Myocyte (in vitro differentiated cells): ENCODE results near the gene C11orf65. TPM values are rescaled to one million over a fixed set of nuclear protein-coding genes. Genes with fewer than 3 reads are reported as not detected.
"Not testable (repeated sequence)": the region's sequence is repeated elsewhere in the genome, so short reads cannot be mapped to it uniquely, and the experiment has no call there.

ENCODE experiments used
- DNase-seq: peaks from one replicate; pipeline ENCODE4 v3.0.0-alpha.2; 2012; ENCODE audit warnings: low read depth
- total RNA-seq: library from RNA; depleted of rRNA; stranded (reverse); fragments of >200 nt; gene quantifications from 2 replicates; pipeline ENCODE4 v1.2.3, GENCODE V29; 2014

The C11orf65 gene
- total RNA-seq, 1 donor from 2014 or later = 0.86 TPM

- no peak for DNase-seq
Observed at GRCh38 chr11:108474664-108475463, 7.5 kb upstream of the C11orf65 start.

- no peak for DNase-seq
Observed at GRCh38 chr11:108472681-108473080, 5.4 kb upstream of the C11orf65 start.

- no peak for DNase-seq
Observed at GRCh38 chr11:108468478-108468864, 1.1 kb upstream of the C11orf65 start.

GRCh38 chr11:108466405-108466804, 924 bp downstream of the C11orf65 start:
- no peak for DNase-seq

- DNase-seq = no peak
Observed at GRCh38 chr11:108453207-108453835, 14.0 kb downstream of the C11orf65 start.

DNA sequence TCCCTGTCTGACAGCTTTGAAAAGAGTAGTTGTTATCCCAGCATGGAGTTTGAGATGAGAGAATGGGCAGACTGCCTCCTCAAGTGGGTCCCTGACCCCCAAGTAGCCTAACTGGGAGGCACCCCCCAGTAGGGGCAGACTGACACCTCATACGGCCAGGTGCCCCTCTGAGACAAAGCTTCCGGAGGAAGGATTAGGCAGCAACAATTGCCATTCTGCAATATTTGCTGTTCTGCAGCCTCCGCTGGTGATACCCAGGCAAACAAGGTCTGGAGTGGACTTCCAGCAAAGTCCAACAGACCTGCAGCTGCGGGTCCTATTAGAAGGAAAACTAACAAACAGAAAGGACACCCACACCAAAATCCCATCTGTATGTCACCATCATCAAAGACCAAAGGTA, 25.9 kb downstream of the C11orf65 start:
- DNase-seq = not testable (repeated sequence)

DNA sequence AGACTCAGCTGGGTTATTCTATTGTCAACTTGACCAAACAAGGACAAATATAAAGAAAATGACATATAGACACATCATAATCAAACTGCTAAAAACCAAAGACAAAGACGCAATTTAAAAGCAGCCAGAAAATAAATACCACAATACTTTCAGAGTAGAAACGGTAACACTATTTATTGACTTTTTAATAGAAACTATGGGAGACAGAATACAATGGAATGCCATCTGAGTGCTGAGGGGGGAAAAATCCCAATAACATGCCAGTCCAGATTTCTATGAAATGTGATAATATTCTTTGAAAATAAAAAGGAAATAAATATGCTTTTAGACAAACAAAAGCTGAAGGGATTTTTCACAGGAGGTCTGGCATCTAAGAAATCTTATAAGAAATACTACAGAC, 30.7 kb downstream of the C11orf65 start:
- no peak for DNase-seq

GRCh38 chr11:108435066-108435465, 32.3 kb downstream of the C11orf65 start:
- no peak for DNase-seq

GRCh38 chr11:108432783-108433182, 34.5 kb downstream of the C11orf65 start:
- peak; percentile 87 for DNase-seq

- DNase-seq = peak; percentile 50
Observed at GRCh38 chr11:108431997-108432396, 35.3 kb downstream of the C11orf65 start.

DNA sequence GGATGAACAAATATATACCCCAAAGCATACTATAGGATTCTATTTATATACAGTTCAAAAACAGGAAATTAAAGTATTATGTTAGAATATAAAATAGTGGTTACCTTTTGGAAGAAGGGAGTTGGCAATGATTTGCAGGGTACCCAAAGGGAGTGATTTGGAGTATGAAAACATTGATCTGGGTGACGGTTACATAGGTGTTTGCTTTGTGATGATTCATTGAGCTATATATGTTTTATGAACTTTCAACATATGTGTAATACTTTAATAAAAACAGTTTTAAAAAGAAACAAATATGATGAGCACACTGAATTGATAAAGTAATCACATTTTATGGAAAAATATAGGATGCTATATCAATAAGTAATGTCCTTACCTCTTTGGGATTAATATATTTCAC, 36.0 kb downstream of the C11orf65 start:
- DNase-seq = no peak

DNA sequence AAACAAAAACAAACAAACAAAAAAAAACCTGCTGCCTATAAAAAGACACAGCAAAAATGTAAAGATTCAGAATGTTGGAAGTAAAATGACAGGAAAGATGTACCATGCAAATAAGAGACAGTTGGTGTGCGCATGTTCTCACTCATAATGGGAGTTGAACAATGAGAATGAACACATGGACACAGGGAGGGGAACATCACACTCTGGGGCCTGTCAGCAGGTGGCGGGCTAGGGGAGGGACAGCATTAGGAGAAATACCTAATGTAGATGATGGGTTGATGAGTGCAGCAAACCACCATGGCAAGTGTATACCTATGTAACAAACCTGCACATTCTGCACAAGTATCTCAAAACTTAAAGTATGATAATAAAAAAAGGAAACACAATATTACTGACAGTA, 49.8 kb downstream of the C11orf65 start:
- peak; percentile 19 for DNase-seq

- no peak for DNase-seq
Observed at GRCh38 chr11:108414958-108415357, 52.4 kb downstream of the C11orf65 start.

DNA sequence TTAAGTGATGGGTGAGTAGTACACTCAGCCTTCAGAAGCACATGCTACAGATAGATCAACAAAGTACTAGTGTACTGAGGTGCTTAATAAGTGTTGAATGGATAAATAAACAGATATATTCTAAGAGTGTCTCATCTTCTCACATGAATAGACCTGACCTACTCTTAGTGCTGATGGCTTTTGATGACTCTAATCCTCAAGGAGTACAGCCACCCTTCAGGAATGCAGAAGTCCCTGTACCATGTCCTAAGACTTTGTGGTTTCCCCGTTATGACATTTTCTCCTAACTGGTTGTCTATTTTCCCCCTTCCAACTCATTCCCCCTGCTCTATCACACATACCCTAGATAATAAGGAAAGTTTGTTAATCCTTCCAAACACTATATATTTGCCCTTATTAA, 61.6 kb downstream of the C11orf65 start:
- no peak for DNase-seq

DNA sequence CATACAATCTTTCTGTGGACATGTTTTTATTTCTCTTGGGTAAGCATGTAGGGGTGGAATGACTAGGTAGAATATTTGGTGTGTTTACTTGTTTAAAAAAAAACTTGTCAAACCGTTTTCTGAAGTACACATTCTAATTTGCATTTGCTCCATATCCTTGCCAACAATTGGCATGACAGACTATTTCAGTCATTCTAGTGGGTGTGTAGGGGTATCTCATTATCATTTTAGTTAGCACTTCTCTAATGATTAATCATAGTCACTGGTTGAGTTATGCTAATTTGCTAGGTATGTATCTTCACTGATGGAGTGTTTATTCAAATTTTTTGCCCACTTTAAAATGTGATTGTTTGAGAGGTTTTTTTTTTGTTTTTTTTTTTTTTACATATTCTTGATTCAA, 64.3 kb downstream of the C11orf65 start:
- no peak for DNase-seq

- DNase-seq = no peak
Observed at GRCh38 chr11:108402241-108402640, 65.1 kb downstream of the C11orf65 start.

- no peak for DNase-seq
Observed at GRCh38 chr11:108398439-108398838, 68.9 kb downstream of the C11orf65 start.

GRCh38 chr11:108396672-108397071, 70.7 kb downstream of the C11orf65 start:
- not testable (repeated sequence) for DNase-seq

DNA sequence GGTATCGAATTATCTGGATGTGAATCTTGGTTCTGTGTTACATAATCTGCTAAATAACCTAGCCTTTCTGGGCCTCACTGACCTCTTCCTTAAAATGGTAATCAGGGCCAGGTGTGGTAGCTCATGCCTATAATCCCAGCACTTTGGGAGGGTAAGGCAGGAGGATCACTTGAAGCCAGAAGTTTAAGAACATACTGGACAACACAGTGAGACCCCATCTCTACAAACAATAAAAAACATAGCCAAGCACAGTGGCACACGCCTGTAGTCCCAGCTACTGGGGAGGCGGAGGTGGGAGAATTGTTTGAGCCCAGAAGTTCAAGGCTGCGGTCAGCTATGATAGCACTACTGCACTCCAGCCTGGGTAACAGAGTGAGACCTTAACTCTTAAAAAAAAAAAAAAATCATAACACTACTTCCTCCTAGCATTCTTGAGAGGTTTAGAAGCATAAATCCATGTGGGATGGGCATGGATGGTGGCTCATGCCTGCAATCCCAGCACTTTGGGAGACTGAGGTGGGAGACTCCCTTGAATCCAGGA, 72.5 kb downstream of the C11orf65 start:
- DNase-seq = no peak

- no peak for DNase-seq
Observed at GRCh38 chr11:108393046-108393445, 74.3 kb downstream of the C11orf65 start.

DNA sequence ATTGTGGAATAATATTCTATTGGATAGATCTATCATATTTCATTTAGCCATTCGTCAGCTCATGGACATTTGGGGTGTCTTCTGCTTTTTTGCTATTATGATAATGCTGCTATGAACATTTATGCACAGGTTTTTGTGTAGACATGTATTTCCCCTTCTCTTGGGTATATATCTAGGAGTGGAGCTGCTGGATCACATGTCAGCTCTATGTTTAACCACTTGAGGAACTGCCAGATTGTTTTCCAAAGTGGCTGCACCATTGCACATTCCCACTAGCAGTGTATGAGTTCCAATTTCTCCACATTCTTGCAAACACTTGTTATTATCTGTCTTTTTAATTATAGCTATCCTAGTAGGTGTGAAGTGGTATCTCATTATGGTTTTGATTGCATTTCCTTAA, 75.0 kb downstream of the C11orf65 start:
- no peak for DNase-seq

- peak; percentile 73 for DNase-seq
Observed at GRCh38 chr11:108388576-108388975, 78.8 kb downstream of the C11orf65 start.

DNA sequence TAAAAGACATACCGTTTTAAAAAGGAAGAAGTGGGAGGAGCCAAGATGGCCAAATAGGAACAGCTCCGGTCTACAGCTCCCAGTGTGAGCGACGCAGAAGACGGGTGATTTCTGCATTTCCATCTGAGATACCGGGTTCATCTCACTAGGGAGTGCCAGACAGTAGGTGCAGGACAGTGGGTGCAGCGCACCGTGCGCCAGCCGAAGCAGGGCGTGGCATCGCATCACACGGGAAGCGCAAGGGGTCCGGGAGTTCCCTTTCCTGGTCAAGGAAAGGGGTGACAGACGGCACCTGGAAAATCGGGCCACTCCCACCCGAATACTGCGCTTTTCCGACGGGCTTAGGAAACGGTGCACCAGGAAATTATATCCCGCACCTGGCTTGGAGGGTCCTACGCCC, 93.8 kb downstream of the C11orf65 start:
- DNase-seq = not testable (repeated sequence)
